Testis (tissue), 3 donors: ENCODE measurements around the gene NRG2. TPM values are rescaled to one million over a fixed set of nuclear protein-coding genes. Genes with fewer than 3 reads are reported as not detected.

ENCODE experiments used
- DNase-seq: peaks from one replicate; pipeline ENCODE4 v3.0.0-alpha.2; 2019
- H3K27ac ChIP-seq, 2 donors: fragments of 200-600 bp; sonication (generic); one replicate each; pipeline ENCODE4 v1.5.1; 2019
- H3K27me3 ChIP-seq: fragments of 200-600 bp; sonication (generic); one replicate; pipeline ENCODE4 v1.5.1; 2019
- H3K36me3 ChIP-seq: fragments of 200-600 bp; sonication (generic); one replicate; pipeline ENCODE4 v1.5.1; 2017; ENCODE audit warnings: low read depth; ENCODE audit errors: missing control alignments
- H3K4me1 ChIP-seq: fragments of 200-600 bp; sonication (generic); one replicate; pipeline ENCODE4 v1.5.1; 2019
- H3K4me3 ChIP-seq, 2 donors: fragments of 200-600 bp; sonication (generic); one replicate each; pipeline ENCODE4 v1.5.1; 2017 to 2019
- H3K9me3 ChIP-seq: fragments of 200-600 bp; sonication (generic); one replicate; pipeline ENCODE4 v1.5.1; 2017
- POLR2A ChIP-seq: fragments of 450-650 bp; IDR thresholded peaks from one replicate; pipeline ENCODE4 v1.6.1; 2017; ENCODE audit warnings: antibody characterized with exemption, mild to moderate bottlenecking, moderate library complexity
- WGBS, 2 donors: methylation state at CpG; one replicate each; pipeline ENCODE4 v1.1.5; 2018; 5-methylcytosine and 5-hydroxymethylcytosine counted together
- intact Hi-C: fragments of 100-400 bp; cut with DNase I; formaldehyde crosslinking; loops from one replicate; pipeline ENCODE4 v1.15.1; 2023; ENCODE audit warnings: low total_unique reads
- polyA plus RNA-seq: library from polyadenylated mRNA; stranded (reverse); fragments of 350-450 nt; fragmentation: Illumina TruSeq; extraction: RNeasy Lipid Tissue Mini Kit (QIAGEN cat#74804); gene quantifications from one replicate; pipeline ENCODE4 v1.2.3, GENCODE V29; 2014; ENCODE audit warnings: low read depth, low replicate concordance; ENCODE audit not compliant: insufficient read depth
- total RNA-seq, 2 donors: library from RNA; depleted of rRNA; stranded (reverse); fragments of >200 nt; gene quantifications; one replicate each; pipeline ENCODE4 v1.2.3, GENCODE V29; 2016
- TF ChIP-seq, protein P1 (sequence below), 3 experiments: fragments of 450-650 bp in 2 of 3; fragments of 200-600 bp in 1 of 3; sonication (generic) in 1 of 3; IDR thresholded peaks; one replicate each; pipeline ENCODE4 v1.5.1; 2016 to 2019; ENCODE audit warnings: antibody characterized with exemption in 3 of 3, mild to moderate bottlenecking in 2 of 3, moderate library complexity in 1 of 3

Gene NRG2
- total and polyA plus RNA-seq, 3 donors from 2014 or later: 4.8 to 23.2 (median 13.0) TPM

DNA sequence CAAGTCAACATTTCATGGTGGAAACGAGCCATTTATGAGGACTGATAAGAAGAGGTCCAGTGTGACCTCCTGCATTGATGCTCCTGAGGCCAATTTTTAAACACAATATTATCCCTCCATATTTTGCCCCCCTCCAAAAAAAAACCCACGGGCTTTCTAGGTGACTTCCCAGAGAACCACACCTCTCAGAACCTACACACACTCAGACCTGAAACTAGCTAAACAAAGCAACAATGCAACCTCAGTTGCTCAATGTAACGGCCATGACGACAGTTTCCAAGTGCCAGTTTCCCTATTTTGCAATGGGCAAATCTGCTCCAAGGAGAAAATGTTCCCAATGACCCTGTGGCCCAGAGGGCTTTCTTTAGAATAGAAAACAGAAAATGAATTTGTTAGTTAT lies 3.5 kb downstream of the NRG2 start:
- Histone ChIP-seq H3K27me3 (no peaks in the 10 kb centered on the region), H3K4me3 (no peak overlapping the region)

DNA sequence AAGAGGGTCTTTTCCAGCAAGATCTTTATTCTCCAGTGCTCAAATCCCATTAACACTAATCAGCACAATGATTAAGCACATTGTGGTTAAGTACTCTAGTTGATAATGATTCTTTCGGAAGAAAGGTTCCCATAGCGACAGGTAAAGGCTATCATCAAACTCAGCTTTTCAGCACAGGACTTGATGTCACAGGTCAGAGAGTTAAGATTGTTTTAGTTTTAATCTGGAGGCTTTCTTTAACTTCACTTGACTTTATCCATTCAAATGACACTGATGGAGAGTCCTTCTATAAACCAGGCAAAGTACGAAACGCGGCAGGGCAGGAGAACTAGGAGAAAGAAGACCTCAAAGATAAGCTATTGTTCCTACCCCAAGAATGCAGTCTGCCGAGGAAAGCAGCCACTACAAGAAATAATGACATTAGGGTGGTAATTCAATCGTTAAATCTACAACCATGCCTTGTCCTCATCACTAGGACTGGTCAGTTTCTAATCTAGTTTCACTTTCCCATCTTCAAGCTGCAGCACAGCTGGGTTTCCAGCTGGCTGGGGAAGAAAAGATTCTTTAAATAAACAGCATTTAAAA lies 4.6 kb downstream of the NRG2 start:
- Histone ChIP-seq H3K9me3 (no peaks in the 10 kb centered on the region), H3K36me3 (no peaks in the 10 kb centered on the region), H3K4me3 (peak overlapping the region; percentile 30 to 38), H3K4me1 (peaks cover 35% of the 10 kb centered on the region), H3K27ac (peak overlapping the region in 1 of 2 donors; percentile 57), H3K27me3 (no peaks in the 10 kb centered on the region)
- DNase-seq: no peak
- TF ChIP-seq, protein P1, sequence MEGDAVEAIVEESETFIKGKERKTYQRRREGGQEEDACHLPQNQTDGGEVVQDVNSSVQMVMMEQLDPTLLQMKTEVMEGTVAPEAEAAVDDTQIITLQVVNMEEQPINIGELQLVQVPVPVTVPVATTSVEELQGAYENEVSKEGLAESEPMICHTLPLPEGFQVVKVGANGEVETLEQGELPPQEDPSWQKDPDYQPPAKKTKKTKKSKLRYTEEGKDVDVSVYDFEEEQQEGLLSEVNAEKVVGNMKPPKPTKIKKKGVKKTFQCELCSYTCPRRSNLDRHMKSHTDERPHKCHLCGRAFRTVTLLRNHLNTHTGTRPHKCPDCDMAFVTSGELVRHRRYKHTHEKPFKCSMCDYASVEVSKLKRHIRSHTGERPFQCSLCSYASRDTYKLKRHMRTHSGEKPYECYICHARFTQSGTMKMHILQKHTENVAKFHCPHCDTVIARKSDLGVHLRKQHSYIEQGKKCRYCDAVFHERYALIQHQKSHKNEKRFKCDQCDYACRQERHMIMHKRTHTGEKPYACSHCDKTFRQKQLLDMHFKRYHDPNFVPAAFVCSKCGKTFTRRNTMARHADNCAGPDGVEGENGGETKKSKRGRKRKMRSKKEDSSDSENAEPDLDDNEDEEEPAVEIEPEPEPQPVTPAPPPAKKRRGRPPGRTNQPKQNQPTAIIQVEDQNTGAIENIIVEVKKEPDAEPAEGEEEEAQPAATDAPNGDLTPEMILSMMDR (IDR thresholded peaks at IDR 0.05): no peak
- TF ChIP-seq POLR2A: no peak
- intact Hi-C loops: no loop called here
- WGBS, 2 donors: 20 to 22% methylated on average over 7 of the region's 7 CpGs

More for the DNA sequence above, 3.5 kb downstream of the NRG2 start:
- H3K27ac ChIP-seq: no peak overlapping the region
- H3K4me1 ChIP-seq: peaks cover 40% of the 10 kb centered on the region
- H3K9me3 ChIP-seq: no peaks in the 10 kb centered on the region
- no peak for DNase-seq
- H3K36me3 ChIP-seq: no peaks in the 10 kb centered on the region
- TF ChIP-seq, protein P1 (IDR thresholded peaks at IDR 0.05): no peak
- no peak for TF ChIP-seq POLR2A
- intact Hi-C loops: no loop called here
- WGBS, 2 donors: 46 to 60% methylated on average over 4 of the region's 4 CpGs

DNA sequence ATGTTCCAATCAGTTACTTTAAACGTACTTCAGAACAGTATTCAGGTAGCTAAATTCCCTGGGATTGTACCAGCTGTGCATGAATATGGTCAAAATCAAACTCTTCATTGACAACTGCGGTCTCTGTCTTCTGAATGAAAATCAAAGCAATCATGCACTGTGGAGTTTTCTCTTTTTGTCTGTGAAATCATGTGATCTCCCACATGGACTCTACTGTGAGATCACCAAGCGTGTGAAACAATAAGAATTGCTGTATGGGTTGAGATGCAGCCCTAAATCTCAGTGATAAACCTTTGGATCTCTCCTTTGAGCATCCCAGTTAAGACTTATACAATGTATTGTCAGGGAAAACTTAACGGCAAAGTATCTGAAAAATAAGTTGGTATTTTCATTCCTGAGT lies 6.1 kb downstream of the NRG2 start:
- WGBS, 2 donors: 78 to 82% methylated on average over 4 of the region's 4 CpGs
- no peak for DNase-seq
- H3K27ac ChIP-seq: no peak overlapping the region
- H3K9me3 ChIP-seq: no peaks in the 10 kb centered on the region
- H3K36me3 ChIP-seq: no peaks in the 10 kb centered on the region
- H3K4me1 ChIP-seq: peaks cover 29% of the 10 kb centered on the region
- H3K27me3 ChIP-seq: no peaks in the 10 kb centered on the region
- no peak overlapping the region for H3K4me3 ChIP-seq
- intact Hi-C loops: no loop called here
- no peak for TF ChIP-seq POLR2A
- TF ChIP-seq, protein P1 (IDR thresholded peaks at IDR 0.05): no peak

DNA sequence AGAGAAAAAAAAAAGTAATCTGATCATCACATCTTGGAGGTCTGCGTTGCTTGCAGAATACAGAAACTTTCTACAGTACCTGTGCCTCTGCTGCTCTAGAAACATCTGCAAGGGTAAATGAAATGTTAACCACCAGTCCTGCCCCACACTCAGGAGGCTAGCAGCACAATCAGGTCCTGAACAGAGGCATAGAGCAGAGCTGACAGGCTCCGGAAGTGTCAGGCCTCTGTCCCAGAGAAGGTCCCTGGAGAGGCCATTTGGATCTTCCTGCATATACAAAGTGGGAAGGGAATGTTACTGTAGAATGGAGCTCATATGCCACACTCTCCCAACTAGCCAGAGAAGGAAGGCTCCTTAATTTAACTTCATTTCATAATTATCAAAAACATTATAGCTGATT lies 7.2 kb downstream of the NRG2 start:
- no peaks in the 10 kb centered on the region for H3K36me3 ChIP-seq
- H3K9me3 ChIP-seq: no peaks in the 10 kb centered on the region
- H3K27ac ChIP-seq: no peak overlapping the region
- peaks cover 17% of the 10 kb centered on the region for H3K4me1 ChIP-seq
- no peak overlapping the region for H3K4me3 ChIP-seq
- WGBS, 2 donors: 61 to 63% methylated on average over 2 of the region's 2 CpGs
- DNase-seq: no peak
- intact Hi-C loops: no loop called here
- no peaks in the 10 kb centered on the region for H3K27me3 ChIP-seq
- TF ChIP-seq, protein P1 (IDR thresholded peaks at IDR 0.05): no peak
- no peak for TF ChIP-seq POLR2A

DNA sequence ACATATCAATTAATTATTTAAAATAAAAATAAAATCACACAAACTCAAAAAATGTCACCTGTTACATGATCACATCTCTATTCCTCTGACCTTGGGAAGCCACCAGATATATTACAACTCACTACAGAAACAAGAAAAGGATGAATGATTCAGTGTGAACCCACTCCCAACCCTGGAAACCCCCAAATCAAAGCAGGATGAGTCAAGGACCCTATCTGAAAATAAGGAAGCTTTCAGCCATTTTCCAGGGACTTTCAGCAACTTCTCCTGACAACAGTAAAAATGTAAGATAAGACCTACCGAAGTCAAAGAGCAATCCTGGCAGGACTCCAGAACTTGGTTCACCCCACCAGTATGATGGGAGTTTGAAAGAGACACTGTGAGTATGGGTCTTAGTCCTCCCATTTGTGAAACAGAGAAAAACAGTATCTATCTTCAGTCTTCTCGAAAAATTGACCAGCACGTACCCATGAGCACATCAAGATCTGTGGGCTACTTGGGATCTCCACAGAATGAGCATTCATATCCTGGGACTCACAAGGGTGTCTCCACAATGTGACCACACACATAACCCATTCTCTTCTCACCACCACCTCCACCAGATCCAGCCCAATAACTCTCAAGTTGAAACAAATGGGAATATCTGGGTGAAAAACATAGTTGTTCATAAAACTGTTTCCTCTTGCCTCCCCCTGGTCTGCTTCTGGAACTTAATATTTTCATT lies 9.9 kb downstream of the NRG2 start:
- TF ChIP-seq, protein P1 (IDR thresholded peaks at IDR 0.05): no peak
- no peak for TF ChIP-seq POLR2A
- WGBS, 2 donors: 56 to 86% methylated on average over 3 of the region's 3 CpGs
- DNase-seq: no peak
- H3K27ac ChIP-seq: no peak overlapping the region
- H3K9me3 ChIP-seq: no peaks in the 10 kb centered on the region
- no peaks in the 10 kb centered on the region for H3K27me3 ChIP-seq
- no peak overlapping the region for H3K4me3 ChIP-seq
- no peaks in the 10 kb centered on the region for H3K36me3 ChIP-seq
- intact Hi-C loops: no loop called here
- no peaks in the 10 kb centered on the region for H3K4me1 ChIP-seq
